Gastrocnemius medialis (tissue), 4 donors: ENCODE measurements around the gene CNGB1. TPM values are rescaled to one million over a fixed set of nuclear protein-coding genes. Genes with fewer than 3 reads are reported as not detected.
A peak's percentile ranks its signal among the peaks of the same experiment; 100 is the strongest.

Experiments used
- ATAC-seq, 2 donors: fragments of 150-250 bp; one replicate each; pipeline ENCODE4 v1.9.1; 2016
- DNase-seq, 2 donors: peaks; one replicate each; pipeline ENCODE4 v3.0.0-alpha.2; 2019
- H3K27ac ChIP-seq, 4 donors: fragments of 200-600 bp; sonication (generic); 1 replicate in 1 of 4; 2 replicates in 3 of 4; pipeline ENCODE4 v1.5.1; 2016 to 2018; ENCODE audit warnings: mild to moderate bottlenecking in 2 of 4, moderate library complexity in 1 of 4
- H3K27me3 ChIP-seq, 3 donors: fragments of 200-600 bp; sonication (generic) in 2 of 3; 1 replicate in 1 of 3; 2 replicates in 2 of 3; pipeline versions ENCODE4 v1.5.1 to v1.6.0; 2016 to 2019; ENCODE audit warnings: mild to moderate bottlenecking in 1 of 3, moderate library complexity in 1 of 3
- H3K36me3 ChIP-seq, 2 donors: fragments of 200-600 bp; sonication (generic) in 1 of 2; one replicate each; pipeline ENCODE4 v1.5.1; 2017 to 2018
- H3K4me1 ChIP-seq, 2 donors: fragments of 200-600 bp; sonication (generic) in 1 of 2; one replicate each; pipeline ENCODE4 v1.5.1; 2016 to 2017; ENCODE audit warnings: mild to moderate bottlenecking in 2 of 2
- H3K4me3 ChIP-seq, 4 donors: fragments of 200-600 bp; sonication (generic) in 3 of 4; 1 replicate in 1 of 4; 2 replicates in 3 of 4; pipeline ENCODE4 v1.5.1; 2016 to 2019; ENCODE audit warnings: mild to moderate bottlenecking in 2 of 4
- H3K9me3 ChIP-seq, 3 donors: fragments of 200-600 bp; sonication (generic) in 2 of 3; 1 replicate in 1 of 3; 2 replicates in 2 of 3; pipeline ENCODE4 v1.5.1; 2016 to 2019
- POLR2A ChIP-seq, 2 donors: fragments of 450-650 bp; IDR thresholded peaks; one replicate each; pipeline ENCODE4 v1.6.1; 2017; ENCODE audit warnings: antibody characterized with exemption in 2 of 2, mild to moderate bottlenecking in 2 of 2, moderate library complexity in 2 of 2
- in situ Hi-C, 4 donors: fragments of 200-750 bp; cut with MboI; loops; one replicate each; pipeline versions ENCODE4 v1.15.0 to v1.8.0; 2017; ENCODE audit warnings: low sequenced_read_pairs in 4 of 4
- intact Hi-C: fragments of 100-400 bp; cut with DNase I; formaldehyde crosslinking; loops from one replicate; pipeline ENCODE4 v1.15.1; 2023; ENCODE audit warnings: low total_unique reads
- total RNA-seq, 4 donors: library from RNA; depleted of rRNA; stranded (reverse); fragments of >200 nt; gene quantifications; one replicate each; pipeline versions ENCODE4 v1.1.0 to v1.2.3, GENCODE V29; 2016
- TF ChIP-seq, protein P1 (sequence below), 5 experiments: fragments of 450-650 bp in 3 of 5; fragments of 200-600 bp in 2 of 5; sonication (generic) in 2 of 5; IDR thresholded peaks in 4 of 5; conservative IDR thresholded peaks in 1 of 5; 1 replicate in 4 of 5; 2 replicates in 1 of 5; pipeline ENCODE4 v1.5.1; 2016 to 2019; ENCODE audit warnings: antibody characterized with exemption in 5 of 5, mild to moderate bottlenecking in 3 of 5, moderate library complexity in 3 of 5

The CNGB1 gene
- total RNA-seq, 4 donors from 2014 or later = not detected

DNA sequence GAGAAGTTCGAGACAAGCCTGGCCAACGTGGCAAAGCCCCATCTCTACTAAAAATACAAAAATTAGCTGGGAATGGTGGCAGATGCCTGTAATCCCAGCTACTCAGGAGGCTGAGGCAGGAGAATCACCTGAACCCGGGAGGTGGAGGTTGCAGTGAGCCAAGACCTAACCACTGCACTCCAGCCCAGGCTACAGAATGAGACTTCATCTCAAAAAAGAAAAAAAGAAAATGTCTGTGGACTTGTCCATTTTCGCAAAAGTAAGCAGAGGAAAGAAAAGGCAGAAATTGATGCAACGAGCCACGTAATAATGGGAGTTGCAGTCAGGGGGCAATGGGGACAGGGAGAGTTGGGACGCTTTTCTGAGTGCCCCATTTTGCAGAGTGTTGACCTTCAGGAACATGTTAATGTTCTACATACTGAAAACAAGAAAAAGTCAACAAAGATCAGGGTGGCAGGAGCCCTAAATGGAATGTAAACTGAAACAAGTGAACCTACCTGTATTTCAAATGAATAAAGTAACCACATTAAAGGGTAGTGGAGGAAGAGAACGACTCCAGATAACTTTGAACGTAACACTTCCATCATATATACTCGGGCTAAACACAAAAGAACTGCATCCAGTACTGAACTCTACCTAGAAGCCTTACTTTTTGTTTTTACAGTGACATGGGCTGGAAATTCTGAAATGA is 76.4 kb downstream of the CNGB1 start:
- no peaks in the 10 kb centered on the region for H3K27me3 ChIP-seq
- no peak for DNase-seq
- H3K4me3 ChIP-seq = no peak overlapping the region
- intact Hi-C loops (loop anchor here (10.0 kb wide), 1 partner anchor 230 kb away; the partner anchor contains the start of gene CFAP20), in situ Hi-C loops (loop anchor here in 2 of 4 donors (10.0 kb wide), 2 partner anchors 110 to 120 kb away; partner anchors contain the start of genes USB1 (in 1 of the 2) and ZNF319 (in 1 of the 2))
- H3K27ac ChIP-seq = no peak overlapping the region
- no peak for TF ChIP-seq POLR2A (IDR thresholded peaks at IDR 0.05)
- TF ChIP-seq, protein P1, sequence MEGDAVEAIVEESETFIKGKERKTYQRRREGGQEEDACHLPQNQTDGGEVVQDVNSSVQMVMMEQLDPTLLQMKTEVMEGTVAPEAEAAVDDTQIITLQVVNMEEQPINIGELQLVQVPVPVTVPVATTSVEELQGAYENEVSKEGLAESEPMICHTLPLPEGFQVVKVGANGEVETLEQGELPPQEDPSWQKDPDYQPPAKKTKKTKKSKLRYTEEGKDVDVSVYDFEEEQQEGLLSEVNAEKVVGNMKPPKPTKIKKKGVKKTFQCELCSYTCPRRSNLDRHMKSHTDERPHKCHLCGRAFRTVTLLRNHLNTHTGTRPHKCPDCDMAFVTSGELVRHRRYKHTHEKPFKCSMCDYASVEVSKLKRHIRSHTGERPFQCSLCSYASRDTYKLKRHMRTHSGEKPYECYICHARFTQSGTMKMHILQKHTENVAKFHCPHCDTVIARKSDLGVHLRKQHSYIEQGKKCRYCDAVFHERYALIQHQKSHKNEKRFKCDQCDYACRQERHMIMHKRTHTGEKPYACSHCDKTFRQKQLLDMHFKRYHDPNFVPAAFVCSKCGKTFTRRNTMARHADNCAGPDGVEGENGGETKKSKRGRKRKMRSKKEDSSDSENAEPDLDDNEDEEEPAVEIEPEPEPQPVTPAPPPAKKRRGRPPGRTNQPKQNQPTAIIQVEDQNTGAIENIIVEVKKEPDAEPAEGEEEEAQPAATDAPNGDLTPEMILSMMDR (IDR thresholded peaks at IDR 0.05 in 4 of 5, conservative IDR thresholded peaks at IDR 0.05 in 1 of 5) = no peak
- ATAC-seq = no peak
- no peaks in the 10 kb centered on the region for H3K9me3 ChIP-seq
- H3K36me3 ChIP-seq = no peaks in the 10 kb centered on the region
- H3K4me1 ChIP-seq = no peaks in the 10 kb centered on the region

DNA sequence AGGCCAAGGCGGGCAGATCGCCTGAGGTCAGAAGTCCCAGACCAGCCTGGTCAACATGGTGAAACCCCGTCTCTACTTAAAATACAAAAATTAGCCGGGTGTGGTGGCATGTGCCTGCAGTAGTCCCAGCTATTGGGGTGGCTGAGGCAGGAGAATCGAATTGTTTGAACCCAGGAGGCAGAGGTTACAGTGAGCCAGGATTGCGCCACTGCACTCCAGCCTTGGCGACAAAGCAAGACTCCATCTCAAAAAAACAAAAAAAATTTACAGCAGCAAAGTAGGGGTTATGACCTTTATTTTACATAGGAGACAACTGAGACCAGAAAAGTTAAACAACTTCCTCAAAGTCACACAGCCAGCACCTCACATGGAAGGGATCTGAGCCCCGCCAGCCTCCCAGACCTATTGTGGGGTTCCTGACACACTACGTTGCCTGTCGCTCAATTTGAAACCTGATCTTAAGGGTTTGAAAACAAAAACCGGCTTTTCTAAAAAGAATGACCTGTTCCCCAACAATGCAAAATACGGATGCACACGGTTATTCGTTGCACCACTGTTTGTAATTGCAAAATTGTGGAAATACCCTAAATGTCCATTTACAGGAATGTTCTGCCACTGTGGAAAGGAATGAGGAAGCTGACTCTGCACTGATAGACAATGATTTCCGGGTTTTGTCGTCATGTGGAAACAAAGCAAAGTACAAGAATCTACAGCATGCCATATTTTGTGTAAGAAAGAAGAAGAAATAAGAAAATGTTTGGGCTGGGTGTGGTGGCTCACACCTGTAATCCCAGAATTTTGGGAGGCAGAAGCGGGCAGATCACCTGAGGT is 77.2 kb downstream of the CNGB1 start:
- ATAC-seq (peak in 1 of 2 donors; percentile 30), DNase-seq (no peak)
- H3K27ac ChIP-seq = peak overlapping the region in 1 of 4 donors; percentile 1
- no peaks in the 10 kb centered on the region for H3K36me3 ChIP-seq
- intact Hi-C loops = loop anchor here (10.0 kb wide), 1 partner anchor 231 kb away; the partner anchor contains the start of gene CFAP20
- no peak overlapping the region for H3K4me3 ChIP-seq
- in situ Hi-C loops = loop anchor here in 2 of 4 donors (10.0 kb wide), 2 partner anchors 111 to 121 kb away; partner anchors contain the start of genes USB1 (in 1 of the 2) and ZNF319 (in 1 of the 2)
- H3K27me3 ChIP-seq = no peaks in the 10 kb centered on the region
- H3K4me1 ChIP-seq = no peaks in the 10 kb centered on the region
- no peaks in the 10 kb centered on the region for H3K9me3 ChIP-seq
- TF ChIP-seq POLR2A (IDR thresholded peaks at IDR 0.05) = no peak

DNA sequence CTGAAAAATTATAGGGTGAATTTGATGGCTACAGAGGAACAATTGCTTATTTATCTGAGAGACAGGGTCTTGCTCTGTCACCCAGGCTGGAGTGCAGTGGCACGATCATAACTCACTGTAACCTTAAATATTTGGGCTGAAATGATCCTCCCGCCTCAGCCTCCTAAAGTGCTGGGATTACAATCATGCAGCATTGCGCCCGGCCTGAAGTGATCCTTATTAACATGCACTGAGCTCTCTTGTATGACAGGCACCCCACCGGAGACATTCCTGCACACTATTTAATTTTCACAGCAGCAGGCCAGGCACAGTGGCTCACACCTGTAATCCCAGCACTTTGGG is 77.7 kb downstream of the CNGB1 start:
- intact Hi-C loops = loop anchor here (10.0 kb wide), 1 partner anchor 232 kb away; the partner anchor contains the start of gene CFAP20
- ATAC-seq (no peak), DNase-seq (no peak)
- H3K27me3 ChIP-seq = no peaks in the 10 kb centered on the region
- H3K4me1 ChIP-seq = no peaks in the 10 kb centered on the region
- in situ Hi-C loops = loop anchor here in 2 of 4 donors (10.0 kb wide), 2 partner anchors 112 to 122 kb away; partner anchors contain the start of genes USB1 (in 1 of the 2) and ZNF319 (in 1 of the 2)
- no peaks in the 10 kb centered on the region for H3K36me3 ChIP-seq
- no peak overlapping the region for H3K4me3 ChIP-seq
- TF ChIP-seq, protein P1 (IDR thresholded peaks at IDR 0.05 in 4 of 5, conservative IDR thresholded peaks at IDR 0.05 in 1 of 5) = no peak
- TF ChIP-seq POLR2A (IDR thresholded peaks at IDR 0.05) = no peak
- H3K9me3 ChIP-seq = no peaks in the 10 kb centered on the region
- H3K27ac ChIP-seq = peak overlapping the region in 1 of 4 donors; percentile 1

DNA sequence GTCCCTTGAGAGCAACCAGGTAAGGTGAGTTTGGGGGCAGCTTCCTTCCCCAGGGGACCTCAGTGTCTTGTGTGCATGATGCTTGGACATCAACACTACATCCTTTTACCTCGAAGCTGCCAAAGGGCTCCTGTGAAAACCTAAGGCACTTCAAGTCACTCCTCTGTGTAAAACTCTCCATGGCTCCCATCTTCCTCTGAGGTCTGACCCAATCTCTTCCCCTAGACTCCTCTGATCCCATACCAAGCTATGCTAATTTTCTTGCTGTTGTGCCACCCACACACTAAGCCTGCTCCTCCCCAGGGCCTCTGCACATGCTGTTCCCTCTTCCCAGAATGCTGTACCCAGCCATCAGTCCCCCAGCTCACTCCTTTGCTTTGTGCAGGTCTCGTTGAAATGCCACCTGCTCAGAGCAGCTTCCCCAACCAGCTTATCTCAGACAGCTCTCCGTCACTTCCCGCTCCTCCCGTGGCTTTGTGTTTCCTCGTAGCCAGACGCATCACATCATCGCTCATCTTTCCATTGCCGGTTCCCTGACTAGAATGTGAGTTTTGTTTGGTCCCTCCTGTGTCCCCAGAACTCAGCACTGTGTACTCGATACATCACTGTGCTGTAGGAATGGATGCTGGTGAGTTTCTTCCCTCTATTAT is 78.4 kb downstream of the CNGB1 start:
- Histone ChIP-seq H3K27ac (no peak overlapping the region), H3K4me3 (no peak overlapping the region), H3K4me1 (no peaks in the 10 kb centered on the region), H3K9me3 (no peaks in the 10 kb centered on the region), H3K27me3 (no peaks in the 10 kb centered on the region), H3K36me3 (no peaks in the 10 kb centered on the region)
- no peak for ATAC-seq
- no peak for DNase-seq
- no peak for TF ChIP-seq POLR2A (IDR thresholded peaks at IDR 0.05)
- TF ChIP-seq, protein P1 (IDR thresholded peaks at IDR 0.05 in 4 of 5, conservative IDR thresholded peaks at IDR 0.05 in 1 of 5) = no peak
- intact Hi-C loops = loop anchor here (10.0 kb wide), 1 partner anchor 232 kb away; the partner anchor contains the start of gene CFAP20
- in situ Hi-C loops = loop anchor here in 2 of 4 donors (10.0 kb wide), 2 partner anchors 112 to 122 kb away; partner anchors contain the start of genes USB1 (in 1 of the 2) and ZNF319 (in 1 of the 2)
